ENCODE results near the gene POU3F2.

The POU3F2 gene

GRCh38 chr6:98844244-98845210 is 10.2 kb downstream of the POU3F2 start:
- Histone ChIP-seq H3K9ac (ENCODE audit: low read depth in 1 of 2, low read length in 2 of 2) (no peak overlapping the region), H3K27ac (ENCODE audit: low read depth in 2 of 2, low read length in 2 of 2) (no peak overlapping the region), H3K4me3 (ENCODE audit: low read length in 2 of 2) (no peak overlapping the region), H3K9me3 (ENCODE audit: control insufficient read depth in 2 of 2, low read length in 2 of 2) (no peaks in the 10 kb centered on the region), H3K4me1 (ENCODE audit: control insufficient read depth in 2 of 2, insufficient read depth in 2 of 2, low read length in 2 of 2) (peaks cover 0 to 3% of the 10 kb centered on the region in 2 donors), H3K36me3 (ENCODE audit: control insufficient read depth in 2 of 2, insufficient read depth in 2 of 2, low read length in 2 of 2) (no peaks in the 10 kb centered on the region), H3K27me3 (ENCODE audit: control insufficient read depth in 2 of 2, insufficient read depth in 2 of 2, low read length in 2 of 2) (peaks cover 76 to 89% of the 10 kb centered on the region in 2 donors)

DNA sequence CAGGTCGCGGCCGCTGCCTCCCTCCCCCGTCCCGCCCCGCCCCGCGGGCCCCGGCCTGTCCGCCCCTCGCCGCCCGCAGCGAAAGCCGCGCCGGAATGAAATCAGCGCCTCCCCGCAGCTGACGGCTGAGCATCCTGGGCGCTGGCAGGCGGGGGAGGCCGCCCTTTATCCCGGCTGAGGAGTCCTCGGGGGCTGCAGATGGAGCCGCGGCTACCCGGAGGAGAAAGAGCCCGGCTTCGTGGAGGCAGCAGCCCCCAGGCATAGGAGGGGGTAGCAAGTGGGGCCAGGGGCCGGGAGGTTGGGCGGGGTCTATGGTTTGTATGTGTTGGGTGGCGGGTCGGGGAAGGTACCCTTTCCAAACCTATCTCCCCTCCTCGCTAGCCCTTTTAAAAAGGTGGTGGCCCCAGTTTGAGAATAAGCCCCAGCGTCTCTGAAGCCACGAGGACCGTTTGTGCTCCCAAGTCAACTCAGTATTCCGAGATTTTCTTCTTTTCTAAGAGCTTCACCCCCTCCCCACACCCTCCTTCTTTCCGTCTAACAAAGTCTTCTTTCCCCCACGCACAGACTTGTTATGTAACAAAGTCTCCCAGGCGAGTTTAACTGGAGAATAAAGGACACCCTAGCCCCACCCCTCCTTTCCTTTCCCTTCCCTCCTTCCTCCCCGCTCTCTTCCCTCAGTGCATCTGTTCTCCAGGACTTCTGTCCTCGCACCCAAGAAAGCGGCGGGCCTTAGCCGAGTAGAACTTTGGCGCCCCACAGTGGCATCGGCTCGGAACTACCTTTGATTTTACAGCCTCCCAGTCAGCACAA is 11.0 kb downstream of the POU3F2 start:
- H3K9me3 ChIP-seq (ENCODE audit: control insufficient read depth in 2 of 2, low read length in 2 of 2): no peaks in the 10 kb centered on the region
- H3K36me3 ChIP-seq (ENCODE audit: control insufficient read depth in 2 of 2, insufficient read depth in 2 of 2, low read length in 2 of 2): no peaks in the 10 kb centered on the region
- H3K4me1 ChIP-seq (ENCODE audit: control insufficient read depth in 2 of 2, insufficient read depth in 2 of 2, low read length in 2 of 2): peaks cover 0 to 3% of the 10 kb centered on the region in 2 donors
- no peak overlapping the region for H3K27ac ChIP-seq (ENCODE audit: low read depth in 2 of 2, low read length in 2 of 2)
- peak overlapping the region in 1 of 2 donors; percentile 20 for H3K4me3 ChIP-seq (ENCODE audit: low read length in 2 of 2)
- H3K27me3 ChIP-seq (ENCODE audit: control insufficient read depth in 2 of 2, insufficient read depth in 2 of 2, low read length in 2 of 2): peaks cover 71 to 82% of the 10 kb centered on the region in 2 donors
- H3K9ac ChIP-seq (ENCODE audit: low read depth in 1 of 2, low read length in 2 of 2): no peak overlapping the region

DNA sequence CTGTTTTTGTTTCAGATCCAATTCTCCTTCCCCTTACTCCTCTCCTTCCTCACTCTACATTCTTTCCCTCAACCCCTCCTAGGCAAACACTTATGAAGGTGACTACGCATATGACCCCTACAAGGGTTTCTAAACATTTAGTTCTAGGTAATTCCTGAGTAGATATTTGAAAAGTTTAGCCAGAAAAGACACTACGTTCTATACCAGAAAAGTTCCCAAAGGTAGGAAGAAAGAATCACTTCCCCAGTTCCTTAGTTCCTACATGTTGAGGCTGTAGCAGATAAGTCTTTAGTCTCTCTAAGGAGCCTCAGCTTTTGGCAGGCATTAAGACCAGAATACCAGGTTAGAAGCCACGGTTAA is 11.6 kb downstream of the POU3F2 start:
- peaks cover 0 to 3% of the 10 kb centered on the region in 2 donors for H3K4me1 ChIP-seq (ENCODE audit: control insufficient read depth in 2 of 2, insufficient read depth in 2 of 2, low read length in 2 of 2)
- no peak overlapping the region for H3K9ac ChIP-seq (ENCODE audit: low read depth in 1 of 2, low read length in 2 of 2)
- no peaks in the 10 kb centered on the region for H3K9me3 ChIP-seq (ENCODE audit: control insufficient read depth in 2 of 2, low read length in 2 of 2)
- no peaks in the 10 kb centered on the region for H3K36me3 ChIP-seq (ENCODE audit: control insufficient read depth in 2 of 2, insufficient read depth in 2 of 2, low read length in 2 of 2)
- H3K27ac ChIP-seq (ENCODE audit: low read depth in 2 of 2, low read length in 2 of 2): no peak overlapping the region
- peaks cover 67 to 79% of the 10 kb centered on the region in 2 donors for H3K27me3 ChIP-seq (ENCODE audit: control insufficient read depth in 2 of 2, insufficient read depth in 2 of 2, low read length in 2 of 2)
- H3K4me3 ChIP-seq (ENCODE audit: low read length in 2 of 2): no peak overlapping the region

DNA sequence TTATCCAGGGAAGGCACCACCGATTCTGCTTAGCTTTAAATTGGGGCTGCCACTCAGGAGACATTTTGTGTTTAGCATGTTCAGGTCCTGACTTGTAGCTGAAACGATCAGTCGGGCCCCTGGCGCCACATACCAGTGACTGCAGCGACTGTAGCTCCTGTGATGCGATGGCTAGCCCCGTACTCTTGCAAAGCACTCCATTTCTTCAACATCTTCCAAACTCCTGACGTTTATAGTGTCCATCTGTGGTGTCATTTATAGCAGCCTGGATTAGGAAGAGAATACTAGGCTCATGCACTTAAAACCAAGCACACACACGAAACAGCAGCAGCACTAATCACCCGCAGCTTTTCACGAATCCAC is 13.0 kb downstream of the POU3F2 start:
- peaks cover 53 to 65% of the 10 kb centered on the region in 2 donors for H3K27me3 ChIP-seq (ENCODE audit: control insufficient read depth in 2 of 2, insufficient read depth in 2 of 2, low read length in 2 of 2)
- H3K36me3 ChIP-seq (ENCODE audit: control insufficient read depth in 2 of 2, insufficient read depth in 2 of 2, low read length in 2 of 2): no peaks in the 10 kb centered on the region
- no peak overlapping the region for H3K4me3 ChIP-seq (ENCODE audit: low read length in 2 of 2)
- no peak overlapping the region for H3K9ac ChIP-seq (ENCODE audit: low read depth in 1 of 2, low read length in 2 of 2)
- H3K27ac ChIP-seq (ENCODE audit: low read depth in 2 of 2, low read length in 2 of 2): no peak overlapping the region
- H3K4me1 ChIP-seq (ENCODE audit: control insufficient read depth in 2 of 2, insufficient read depth in 2 of 2, low read length in 2 of 2): peaks cover 0 to 3% of the 10 kb centered on the region in 2 donors
- H3K9me3 ChIP-seq (ENCODE audit: control insufficient read depth in 2 of 2, low read length in 2 of 2): no peaks in the 10 kb centered on the region

DNA sequence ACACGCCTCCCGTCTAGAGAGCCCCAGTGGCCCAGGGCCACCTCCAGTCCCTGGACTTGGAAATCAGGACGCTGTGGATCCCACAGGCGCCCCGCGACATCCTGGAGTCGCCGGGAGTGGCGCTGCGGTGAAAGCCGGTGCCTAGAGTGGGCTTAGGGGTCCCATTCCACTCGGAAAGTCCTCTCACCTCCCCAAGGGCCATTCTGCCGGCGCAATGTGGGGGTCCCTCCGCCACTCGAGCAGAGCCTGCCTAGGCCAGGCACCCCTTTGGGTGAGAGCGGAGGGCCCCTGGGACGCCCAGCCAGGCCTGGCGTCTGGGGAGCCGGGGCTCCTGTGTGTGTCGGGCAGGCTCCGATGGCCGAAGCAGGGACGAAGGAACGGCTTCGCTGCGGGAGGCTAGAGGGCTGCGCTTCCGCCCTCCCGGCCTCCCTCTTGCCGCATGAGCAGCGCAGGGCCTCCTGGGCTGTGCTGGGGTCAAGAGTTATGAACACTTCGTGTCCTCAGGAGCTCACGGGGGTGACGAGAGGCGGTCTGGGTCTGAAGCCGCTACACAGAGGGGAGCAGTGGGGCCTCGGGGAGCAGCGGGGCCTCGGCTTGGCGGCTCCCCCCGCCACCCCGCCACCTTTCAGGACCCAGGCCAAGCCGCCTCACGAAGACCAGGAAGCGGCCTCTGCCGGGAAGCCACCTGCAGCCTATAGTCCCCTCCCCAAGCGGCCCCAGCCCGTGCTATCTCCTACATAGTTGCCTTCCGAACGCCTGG is 13.6 kb downstream of the POU3F2 start:
- Histone ChIP-seq H3K9ac (ENCODE audit: low read depth in 1 of 2, low read length in 2 of 2) (no peak overlapping the region), H3K36me3 (ENCODE audit: control insufficient read depth in 2 of 2, insufficient read depth in 2 of 2, low read length in 2 of 2) (no peaks in the 10 kb centered on the region), H3K4me3 (ENCODE audit: low read length in 2 of 2) (no peak overlapping the region), H3K4me1 (ENCODE audit: control insufficient read depth in 2 of 2, insufficient read depth in 2 of 2, low read length in 2 of 2) (peaks cover 0 to 3% of the 10 kb centered on the region in 2 donors), H3K27me3 (ENCODE audit: control insufficient read depth in 2 of 2, insufficient read depth in 2 of 2, low read length in 2 of 2) (peaks cover 48 to 60% of the 10 kb centered on the region in 2 donors), H3K27ac (ENCODE audit: low read depth in 2 of 2, low read length in 2 of 2) (no peak overlapping the region), H3K9me3 (ENCODE audit: control insufficient read depth in 2 of 2, low read length in 2 of 2) (no peaks in the 10 kb centered on the region)

DNA sequence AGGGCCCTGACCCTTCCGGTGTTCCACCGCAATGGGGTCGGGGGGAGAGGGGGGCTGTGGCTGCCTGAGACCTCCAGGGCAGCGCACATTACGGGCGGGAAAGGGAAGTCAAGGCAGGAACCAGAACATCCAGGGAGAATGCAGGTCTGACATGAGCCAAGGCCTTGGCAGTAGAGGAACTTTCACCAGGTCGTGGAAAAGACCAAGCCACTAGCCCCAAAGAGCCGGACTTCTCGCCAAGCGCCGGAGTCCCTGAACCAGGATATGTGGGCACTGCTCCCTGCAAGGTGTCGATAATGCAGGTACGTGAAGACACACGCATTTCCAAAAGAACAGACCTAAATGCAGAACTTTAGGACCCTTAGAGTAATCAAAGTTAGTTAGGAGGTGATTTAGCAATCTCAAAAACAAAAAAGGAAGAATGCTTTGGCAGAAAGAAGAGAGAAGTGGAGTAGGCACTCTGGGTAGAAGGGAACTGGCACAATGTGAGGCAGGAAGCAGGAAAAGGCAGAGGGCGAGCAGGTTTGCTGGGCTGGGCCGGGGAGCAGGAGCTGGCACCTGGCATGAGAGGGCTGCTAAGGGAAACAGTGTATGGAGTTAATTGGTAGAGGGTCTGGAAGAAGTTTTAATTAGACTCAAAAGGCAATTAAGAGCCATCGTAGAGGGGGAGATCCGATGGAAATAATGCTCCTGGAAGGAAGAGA is 14.3 kb downstream of the POU3F2 start:
- Histone ChIP-seq H3K4me1 (ENCODE audit: control insufficient read depth in 2 of 2, insufficient read depth in 2 of 2, low read length in 2 of 2) (peaks cover 0 to 3% of the 10 kb centered on the region in 2 donors), H3K27ac (ENCODE audit: low read depth in 2 of 2, low read length in 2 of 2) (no peak overlapping the region), H3K36me3 (ENCODE audit: control insufficient read depth in 2 of 2, insufficient read depth in 2 of 2, low read length in 2 of 2) (no peaks in the 10 kb centered on the region), H3K4me3 (ENCODE audit: low read length in 2 of 2) (no peak overlapping the region), H3K9me3 (ENCODE audit: control insufficient read depth in 2 of 2, low read length in 2 of 2) (no peaks in the 10 kb centered on the region), H3K27me3 (ENCODE audit: control insufficient read depth in 2 of 2, insufficient read depth in 2 of 2, low read length in 2 of 2) (peaks cover 42 to 53% of the 10 kb centered on the region in 2 donors), H3K9ac (ENCODE audit: low read depth in 1 of 2, low read length in 2 of 2) (no peak overlapping the region)

- no peak overlapping the region for H3K4me3 ChIP-seq (ENCODE audit: low read length in 2 of 2)
- no peaks in the 10 kb centered on the region for H3K27me3 ChIP-seq (ENCODE audit: control insufficient read depth in 2 of 2, insufficient read depth in 2 of 2, low read length in 2 of 2)
- no peak overlapping the region for H3K9ac ChIP-seq (ENCODE audit: low read depth in 1 of 2, low read length in 2 of 2)
- no peaks in the 10 kb centered on the region for H3K9me3 ChIP-seq (ENCODE audit: control insufficient read depth in 2 of 2, low read length in 2 of 2)
- H3K4me1 ChIP-seq (ENCODE audit: control insufficient read depth in 2 of 2, insufficient read depth in 2 of 2, low read length in 2 of 2): no peaks in the 10 kb centered on the region
- H3K36me3 ChIP-seq (ENCODE audit: control insufficient read depth in 2 of 2, insufficient read depth in 2 of 2, low read length in 2 of 2): no peaks in the 10 kb centered on the region
- H3K27ac ChIP-seq (ENCODE audit: low read depth in 2 of 2, low read length in 2 of 2): no peak overlapping the region
Observed at GRCh38 chr6:98864497-98864896, 30.1 kb downstream of the POU3F2 start.

- H3K4me1 ChIP-seq (ENCODE audit: control insufficient read depth in 2 of 2, insufficient read depth in 2 of 2, low read length in 2 of 2): no peaks in the 10 kb centered on the region
Observed at GRCh38 chr6:98871057-98871456, 36.7 kb downstream of the POU3F2 start.

GRCh38 chr6:98871821-98872220 is 37.4 kb downstream of the POU3F2 start:
- no peak overlapping the region for H3K9ac ChIP-seq (ENCODE audit: low read depth in 1 of 2, low read length in 2 of 2)
- no peaks in the 10 kb centered on the region for H3K4me1 ChIP-seq (ENCODE audit: control insufficient read depth in 2 of 2, insufficient read depth in 2 of 2, low read length in 2 of 2)
- peaks cover 3 to 16% of the 10 kb centered on the region in 2 donors for H3K36me3 ChIP-seq (ENCODE audit: control insufficient read depth in 2 of 2, insufficient read depth in 2 of 2, low read length in 2 of 2)
- no peak overlapping the region for H3K27ac ChIP-seq (ENCODE audit: low read depth in 2 of 2, low read length in 2 of 2)
- H3K4me3 ChIP-seq (ENCODE audit: low read length in 2 of 2): no peak overlapping the region
- H3K27me3 ChIP-seq (ENCODE audit: control insufficient read depth in 2 of 2, insufficient read depth in 2 of 2, low read length in 2 of 2): no peaks in the 10 kb centered on the region
- no peaks in the 10 kb centered on the region for H3K9me3 ChIP-seq (ENCODE audit: control insufficient read depth in 2 of 2, low read length in 2 of 2)

More at GRCh38 chr6:98871057-98871456, 36.7 kb downstream of the POU3F2 start:
- Histone ChIP-seq H3K27ac (ENCODE audit: low read depth in 2 of 2, low read length in 2 of 2) (no peak overlapping the region), H3K9ac (ENCODE audit: low read depth in 1 of 2, low read length in 2 of 2) (no peak overlapping the region), H3K9me3 (ENCODE audit: control insufficient read depth in 2 of 2, low read length in 2 of 2) (no peaks in the 10 kb centered on the region), H3K36me3 (ENCODE audit: control insufficient read depth in 2 of 2, insufficient read depth in 2 of 2, low read length in 2 of 2) (peaks cover 3 to 12% of the 10 kb centered on the region in 2 donors), H3K4me3 (ENCODE audit: low read length in 2 of 2) (no peak overlapping the region), H3K27me3 (ENCODE audit: control insufficient read depth in 2 of 2, insufficient read depth in 2 of 2, low read length in 2 of 2) (no peaks in the 10 kb centered on the region)
